ENCODE data around the gene CYB5R4. TPM values are rescaled to one million over a fixed set of nuclear protein-coding genes. Genes with fewer than 3 reads are reported as not detected.
A peak's percentile ranks its signal among the peaks of the same experiment; 100 is the strongest.
"Not testable (repeated sequence)": the region's sequence is repeated elsewhere in the genome, so short reads cannot be mapped to it uniquely, and the experiment has no call there.

Gene CYB5R4
- total RNA-seq, 1 experiment from 2014 or later: 7.8 TPM

DNA sequence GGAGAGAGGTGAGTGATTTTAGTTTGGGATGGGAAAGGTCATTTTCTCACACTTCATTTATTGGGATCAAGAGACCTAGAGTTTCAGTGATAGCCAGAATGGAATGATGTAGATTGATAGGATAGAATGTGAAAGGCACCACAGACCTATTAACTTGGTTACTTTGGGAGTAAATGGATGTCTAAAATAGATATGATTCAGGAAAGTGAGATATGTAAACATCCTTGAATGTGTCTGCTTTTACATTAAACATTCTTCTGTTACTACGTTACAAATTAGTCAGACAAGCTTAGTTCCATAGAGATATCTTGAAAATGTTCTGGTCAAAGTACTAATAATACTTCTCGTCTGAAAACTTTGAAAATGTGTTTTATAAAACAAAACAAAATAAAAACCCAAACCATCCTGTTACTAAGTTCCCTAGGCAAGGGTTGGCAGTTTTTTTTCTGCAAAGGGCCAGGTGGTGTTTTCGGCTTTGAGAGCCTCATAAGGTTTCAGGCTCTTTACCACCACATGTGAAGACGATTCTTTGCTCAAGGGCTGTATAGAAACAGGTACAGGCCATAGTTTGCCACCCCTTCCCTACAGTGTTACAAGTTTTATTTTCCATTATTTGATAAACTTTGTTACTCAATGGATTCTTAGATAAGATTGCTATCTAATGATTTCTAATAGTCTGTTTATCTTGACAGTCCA is 3.4 kb downstream of the CYB5R4 start:
- DNase-seq (ENCODE audit: low spot score): no peak

DNA sequence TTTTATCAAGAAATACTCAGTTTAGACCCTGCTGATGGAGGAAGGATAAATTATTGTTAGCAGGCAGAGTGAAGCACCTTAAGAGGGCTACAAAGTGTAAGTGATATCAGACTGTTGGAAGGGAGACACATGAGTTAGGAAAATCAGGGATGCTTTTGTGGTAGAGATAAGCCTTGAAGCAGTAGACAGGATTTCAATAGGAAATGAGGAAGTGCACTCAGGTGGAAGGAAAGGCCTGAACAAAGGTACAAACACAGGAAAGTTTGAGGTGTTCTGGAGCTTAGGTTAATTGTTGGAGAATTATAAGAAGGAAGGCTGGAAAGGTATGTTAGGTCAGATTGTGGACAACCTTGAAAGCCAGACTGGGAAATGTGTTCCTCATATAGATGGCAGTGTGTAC is 7.6 kb downstream of the CYB5R4 start:
- DNase-seq (ENCODE audit: low spot score): no peak

DNA sequence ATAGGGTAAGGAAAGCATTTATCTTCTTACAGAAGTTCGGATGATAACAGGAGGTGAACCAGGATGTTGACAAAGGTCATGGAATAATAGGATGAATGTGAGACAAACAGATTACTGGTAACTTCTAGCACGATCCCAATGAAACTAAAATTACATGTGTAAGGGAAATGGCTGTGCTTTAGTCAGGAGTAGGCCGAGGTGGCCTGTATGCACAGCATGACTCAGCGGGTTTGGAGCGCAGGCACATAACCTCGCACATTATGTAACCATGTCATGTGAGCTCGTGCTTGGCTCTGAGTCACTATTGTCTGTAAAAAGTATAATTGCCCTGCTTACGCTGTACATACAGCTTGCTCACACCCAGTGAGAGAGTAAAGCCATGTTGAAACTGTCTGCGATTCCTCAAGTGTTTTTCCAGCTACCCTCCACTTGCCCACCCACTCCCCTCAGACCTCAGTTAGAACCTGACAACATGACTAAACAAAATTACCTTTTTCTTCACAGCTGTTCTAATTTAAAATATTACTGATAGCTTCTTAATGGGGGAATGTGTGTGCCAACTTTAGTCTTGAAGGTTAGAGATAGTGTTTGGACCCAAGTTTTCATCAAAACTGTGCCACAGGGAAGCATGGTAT is 8.2 kb downstream of the CYB5R4 start:
- no peak for DNase-seq (ENCODE audit: low spot score)

DNA sequence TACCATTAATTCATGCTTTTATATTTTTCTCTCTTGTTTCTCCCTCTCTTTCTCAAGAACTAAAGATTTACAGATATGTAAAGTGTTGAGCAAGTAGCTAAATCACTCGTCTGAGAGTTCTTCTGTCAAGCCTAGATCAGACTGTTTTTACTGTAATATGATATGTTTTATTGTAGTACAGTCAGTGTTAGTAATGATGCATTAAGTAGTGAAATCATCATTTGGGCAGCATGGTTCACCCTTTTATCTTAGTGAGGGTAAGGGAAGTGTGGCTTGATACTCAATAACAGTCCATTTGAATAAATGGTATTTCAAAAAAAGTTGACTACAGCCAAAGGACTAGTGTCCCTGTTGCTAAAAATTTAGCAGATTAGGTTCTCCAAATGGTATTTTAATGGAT is 9.2 kb downstream of the CYB5R4 start:
- DNase-seq (ENCODE audit: low spot score): no peak

DNA sequence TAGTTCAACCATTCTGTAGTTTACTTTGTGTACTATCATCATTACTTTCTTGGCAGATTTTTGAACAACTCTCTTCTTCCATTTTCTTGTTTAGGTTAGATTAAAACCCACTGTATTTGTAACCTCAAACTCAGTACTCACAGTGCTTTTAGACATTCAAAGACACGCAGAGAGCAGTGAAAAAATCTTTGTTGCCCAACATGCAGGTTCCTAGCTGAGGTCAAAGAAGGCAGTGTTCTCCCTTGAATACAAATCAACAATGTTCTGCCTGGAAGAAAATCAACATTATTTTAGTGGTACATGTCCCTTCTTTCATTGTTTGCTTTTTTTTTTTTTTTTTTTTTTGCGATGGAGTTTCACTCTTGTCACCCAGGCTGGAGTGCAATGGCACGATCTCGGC is 11.2 kb downstream of the CYB5R4 start:
- DNase-seq (ENCODE audit: low spot score): no peak

DNA sequence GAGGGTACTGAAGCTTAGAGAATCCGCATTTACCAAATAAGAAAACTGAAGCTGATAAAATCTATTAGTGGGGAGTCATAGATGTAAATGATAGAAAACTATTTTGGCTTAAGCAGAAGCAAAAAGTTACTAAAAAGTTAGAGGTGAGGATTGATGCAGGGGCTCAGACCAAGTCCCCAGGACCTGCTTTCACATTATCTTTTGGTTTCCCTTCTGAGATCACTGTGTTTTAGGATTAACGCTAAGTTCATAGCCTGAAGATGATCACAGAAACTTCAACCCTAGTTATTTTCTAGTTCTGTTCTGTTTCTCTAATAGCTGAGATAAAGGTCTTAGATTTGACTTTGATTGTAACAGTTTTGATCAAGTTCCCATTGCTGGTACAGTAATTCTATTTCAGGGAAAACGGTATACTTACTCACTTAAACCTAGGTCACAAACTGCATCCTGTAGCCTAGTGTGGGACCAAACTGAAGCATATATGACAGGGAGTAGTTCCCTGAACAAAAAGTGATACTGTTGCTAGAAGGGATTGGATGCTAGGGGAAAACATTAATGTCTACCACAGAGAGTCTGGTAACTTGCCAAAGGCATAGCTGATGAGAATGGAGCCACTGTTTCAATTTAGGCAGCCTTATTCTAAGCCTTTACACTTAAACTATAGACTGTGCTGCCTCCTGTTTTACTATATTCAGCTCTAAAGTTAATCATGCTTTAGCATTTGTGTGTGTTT is 13.1 kb downstream of the CYB5R4 start:
- no peak for DNase-seq (ENCODE audit: low spot score)

DNA sequence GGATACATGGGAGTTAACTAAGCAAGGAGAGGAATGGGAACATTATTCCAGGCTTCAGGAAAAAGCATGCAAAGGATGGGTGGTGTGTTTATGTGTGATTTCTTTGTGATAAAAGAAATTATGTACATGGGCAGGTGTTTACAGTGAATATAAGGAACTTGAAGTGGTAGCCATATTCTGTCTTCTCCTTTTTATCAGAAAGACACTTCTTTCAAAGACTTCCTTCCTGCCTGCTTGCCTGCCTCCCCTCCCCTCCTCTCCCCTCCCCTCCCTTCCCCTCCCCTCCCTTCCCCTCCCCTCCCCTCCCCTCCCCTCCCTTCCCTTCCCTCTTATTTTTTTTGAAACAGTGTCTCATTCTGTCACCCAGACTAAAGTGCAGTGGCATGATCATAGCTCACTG is 14.4 kb downstream of the CYB5R4 start:
- no peak for DNase-seq (ENCODE audit: low spot score)

DNA sequence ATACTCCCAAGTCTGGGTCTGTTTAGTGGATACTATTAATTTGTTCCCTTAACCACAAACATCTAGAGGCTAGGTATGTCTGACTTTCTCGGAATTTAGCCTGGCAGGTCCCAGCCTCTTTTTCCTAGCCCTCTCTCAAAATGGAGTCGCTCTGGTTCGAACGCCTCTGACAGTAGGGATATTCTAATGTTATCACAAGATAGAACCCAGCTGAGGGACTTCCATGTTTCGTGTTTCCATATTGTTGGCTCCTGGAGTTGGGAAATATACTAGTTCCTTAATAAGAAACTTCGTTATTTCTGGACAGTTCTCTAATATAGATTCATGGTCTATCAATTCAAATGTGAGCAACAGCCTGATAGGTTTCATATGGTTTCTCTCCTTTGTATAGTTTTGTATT is 16.4 kb downstream of the CYB5R4 start:
- DNase-seq (ENCODE audit: low spot score): no peak

DNA sequence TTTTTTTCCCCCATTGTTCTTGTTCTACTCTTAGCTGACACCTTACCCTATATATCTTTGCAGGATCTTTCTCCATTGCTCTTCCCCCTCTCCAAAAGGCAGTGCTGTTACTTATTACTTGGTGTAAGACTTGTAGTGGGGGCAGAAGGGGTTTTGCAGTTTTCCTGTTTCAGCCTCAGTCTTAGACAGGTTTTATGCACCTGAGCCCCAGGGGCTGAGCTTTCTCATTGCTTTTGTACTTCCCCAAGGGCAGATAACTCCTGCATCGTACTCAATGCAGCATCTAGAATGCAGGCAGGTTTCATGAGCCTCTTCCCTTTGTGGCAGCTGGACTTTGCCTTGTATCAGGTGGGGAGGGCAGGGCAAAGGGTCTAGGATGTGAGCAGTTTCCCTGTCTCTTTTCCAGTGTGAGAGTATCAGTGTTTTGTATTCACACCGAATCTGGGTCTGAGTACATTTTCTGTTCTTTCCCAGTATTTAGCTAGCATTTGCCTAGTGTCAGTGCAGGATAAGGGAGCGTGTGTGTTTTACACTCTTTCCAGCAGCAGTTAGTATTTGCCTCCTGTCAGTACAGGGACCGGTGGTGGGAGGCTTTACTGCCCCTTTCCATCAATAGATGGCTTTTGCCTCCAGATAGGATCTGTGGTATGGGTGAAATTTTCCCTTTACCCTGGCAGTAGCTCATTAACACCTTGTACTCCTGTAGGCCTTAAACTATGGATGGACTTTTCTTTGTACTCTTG is 19.6 kb downstream of the CYB5R4 start:
- no peak for DNase-seq (ENCODE audit: low spot score)

DNA sequence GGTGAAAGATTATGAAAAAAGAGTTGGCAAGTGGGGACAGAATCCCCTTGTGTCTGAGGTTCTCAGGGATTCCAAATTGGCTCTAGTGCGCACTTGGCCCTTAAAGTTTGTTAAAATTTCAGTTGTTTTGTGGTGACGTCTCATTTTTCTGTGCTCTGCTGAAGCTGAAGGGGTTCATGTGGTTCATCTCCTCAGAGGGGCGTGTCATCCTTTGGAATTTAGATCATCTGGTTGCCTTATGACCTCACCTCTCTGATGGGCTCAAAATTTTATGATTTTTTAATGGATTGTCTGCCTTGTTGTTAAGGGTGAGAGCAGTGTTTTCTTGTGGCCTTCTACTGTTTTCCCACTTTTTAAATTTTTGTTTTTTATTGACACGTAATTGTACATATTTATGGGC is 20.3 kb downstream of the CYB5R4 start:
- no peak for DNase-seq (ENCODE audit: low spot score)

DNA sequence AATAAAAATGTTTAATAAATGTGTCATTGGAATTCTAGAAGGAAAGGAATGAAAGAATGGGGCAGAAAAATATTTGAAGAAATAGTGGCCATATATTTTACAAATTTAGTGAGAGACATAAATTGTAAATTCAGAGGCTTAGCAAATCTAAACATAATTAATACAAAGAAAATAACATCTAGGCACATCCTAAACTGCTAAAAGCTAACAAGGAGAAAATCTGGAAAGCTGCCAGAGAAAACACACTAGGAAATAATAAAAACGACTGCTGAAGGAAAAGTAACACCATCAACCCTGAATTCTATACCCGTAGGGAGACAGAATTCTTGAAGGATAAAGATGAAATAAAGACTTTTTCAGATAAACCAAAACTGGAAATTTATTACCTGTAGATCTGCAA is 23.8 kb downstream of the CYB5R4 start:
- DNase-seq (ENCODE audit: low spot score): no peak

DNA sequence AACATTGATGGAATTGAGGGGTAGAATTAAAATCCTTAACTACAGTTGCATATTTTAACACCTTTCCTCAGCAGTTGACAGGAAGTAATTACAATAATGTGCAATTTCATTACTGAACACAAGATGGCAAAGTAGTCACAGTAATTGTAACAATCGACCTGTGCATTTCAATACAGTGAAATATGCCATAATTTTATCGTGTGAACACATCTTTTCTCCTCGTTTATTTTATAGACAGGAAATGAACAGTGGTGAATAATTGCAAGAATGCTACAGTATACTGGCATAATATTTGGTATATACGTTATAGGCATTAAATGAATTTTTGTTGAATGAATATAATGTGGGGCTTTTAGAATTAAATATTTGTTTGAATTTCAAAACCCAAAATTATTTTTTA is 25.0 kb downstream of the CYB5R4 start:
- DNase-seq (ENCODE audit: low spot score): peak; percentile 82

DNA sequence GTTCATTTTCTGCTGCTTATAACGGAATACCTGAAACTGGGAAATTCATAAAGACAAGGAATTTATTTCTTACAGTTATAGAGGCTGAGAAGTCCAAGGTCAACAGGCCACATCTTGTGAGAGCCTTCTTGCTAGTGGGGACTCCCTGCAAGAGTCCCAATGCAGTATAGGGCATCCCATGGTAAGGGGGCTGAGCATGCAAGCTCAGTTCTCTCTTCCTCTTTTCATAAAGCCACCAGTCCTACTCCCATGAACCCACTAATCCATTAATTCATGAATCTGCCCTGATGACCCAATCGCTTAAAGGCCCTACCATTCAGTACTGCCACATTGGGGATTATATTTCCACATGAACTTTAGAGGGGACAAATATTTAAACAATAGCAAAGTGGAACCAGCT is 26.5 kb downstream of the CYB5R4 start:
- no peak for DNase-seq (ENCODE audit: low spot score)

DNA sequence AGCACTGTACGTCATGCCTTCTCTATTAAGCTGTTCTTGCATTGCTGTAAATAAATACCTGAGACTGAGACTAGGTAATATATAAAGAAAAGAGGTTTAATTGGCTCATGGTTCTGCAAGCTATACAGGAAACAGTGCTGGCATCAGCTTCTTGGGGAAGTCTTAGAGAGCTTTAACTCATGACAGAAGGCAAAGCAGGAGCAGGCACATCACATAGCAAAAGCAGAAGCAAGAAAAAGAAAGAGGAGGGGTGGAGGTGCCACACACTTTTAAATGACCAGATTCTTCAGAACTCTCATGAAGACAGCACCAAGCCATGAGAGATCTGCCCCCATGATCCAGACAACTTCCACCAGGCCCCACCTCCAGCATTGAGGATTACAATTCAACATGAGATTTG is 30.1 kb downstream of the CYB5R4 start:
- DNase-seq (ENCODE audit: low spot score): no peak

DNA sequence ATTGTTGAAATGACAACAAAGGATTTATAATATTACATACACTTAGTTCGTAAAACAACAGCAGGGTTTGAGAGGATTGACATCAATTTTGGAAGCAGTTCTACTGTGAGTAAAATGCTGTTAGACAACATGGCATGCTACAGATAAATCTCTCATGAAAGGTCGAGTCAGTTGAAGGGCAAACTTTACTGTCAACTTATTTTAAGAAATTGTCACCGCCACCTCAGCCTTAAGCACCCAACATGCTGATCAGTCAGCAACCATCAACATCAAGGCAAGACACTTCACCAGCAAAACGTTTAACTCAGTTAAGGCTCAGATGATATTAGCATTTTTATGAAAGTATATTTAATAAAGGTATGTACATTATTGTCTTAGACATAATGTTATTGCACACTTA is 31.0 kb downstream of the CYB5R4 start:
- no peak for DNase-seq (ENCODE audit: low spot score)

DNA sequence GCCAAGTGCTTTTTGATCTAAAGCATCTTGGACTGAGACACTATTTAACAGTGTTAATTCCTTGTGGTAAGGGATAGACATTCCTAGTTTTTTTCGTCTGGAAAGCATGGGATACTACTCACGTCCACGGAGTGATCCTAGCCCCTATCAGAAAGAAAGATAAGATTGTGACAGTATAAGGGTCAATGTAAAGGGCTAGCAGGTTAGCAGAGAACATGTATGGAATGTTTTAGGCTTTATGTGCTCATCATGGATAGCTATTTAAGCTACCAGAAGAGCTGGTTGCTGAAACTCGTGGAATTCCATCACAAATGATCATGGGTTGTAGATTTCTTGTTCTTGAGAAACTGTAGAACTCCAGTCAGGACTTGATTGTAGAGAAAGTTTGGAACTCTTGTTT is 32.1 kb downstream of the CYB5R4 start:
- no peak for DNase-seq (ENCODE audit: low spot score)

DNA sequence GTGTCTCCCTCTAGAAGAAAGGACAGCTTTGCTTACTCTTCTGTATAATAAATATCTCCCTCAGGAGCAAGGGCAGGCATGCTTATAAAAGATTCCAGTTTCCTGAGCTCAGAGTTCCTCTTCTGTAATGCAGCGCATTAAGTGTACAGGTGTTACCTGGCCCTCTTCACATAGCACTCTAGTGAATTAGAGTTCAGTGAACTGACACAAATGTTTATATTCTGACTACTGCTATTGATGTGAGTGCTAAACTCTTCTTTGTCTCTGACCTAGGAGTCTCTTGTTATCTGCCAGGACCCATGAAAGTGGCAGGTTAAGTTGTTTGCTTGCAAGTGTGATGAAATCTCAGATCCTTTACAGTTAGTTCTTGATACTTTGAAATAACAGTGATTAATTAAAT is 33.5 kb downstream of the CYB5R4 start:
- no peak for DNase-seq (ENCODE audit: low spot score)

DNA sequence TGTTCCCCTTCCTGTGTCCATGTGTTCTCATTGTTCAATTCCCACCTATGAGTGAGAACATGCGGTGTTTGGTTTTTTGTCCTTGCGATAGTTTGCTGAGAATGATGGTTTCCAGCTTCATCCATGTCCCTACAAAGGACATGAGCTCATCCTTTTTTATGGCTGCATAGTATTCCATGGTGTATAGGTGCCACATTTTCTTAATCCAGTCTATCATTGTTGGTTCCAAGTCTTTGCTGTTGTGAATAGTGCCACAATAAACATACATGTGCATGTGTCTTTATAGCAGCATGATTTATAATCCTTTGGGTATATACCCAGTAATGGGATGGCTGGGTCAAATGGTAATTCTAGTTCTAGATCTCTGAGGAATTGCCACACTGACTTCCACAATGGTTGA is 37.6 kb downstream of the CYB5R4 start:
- DNase-seq (ENCODE audit: low spot score): not testable (repeated sequence)

DNA sequence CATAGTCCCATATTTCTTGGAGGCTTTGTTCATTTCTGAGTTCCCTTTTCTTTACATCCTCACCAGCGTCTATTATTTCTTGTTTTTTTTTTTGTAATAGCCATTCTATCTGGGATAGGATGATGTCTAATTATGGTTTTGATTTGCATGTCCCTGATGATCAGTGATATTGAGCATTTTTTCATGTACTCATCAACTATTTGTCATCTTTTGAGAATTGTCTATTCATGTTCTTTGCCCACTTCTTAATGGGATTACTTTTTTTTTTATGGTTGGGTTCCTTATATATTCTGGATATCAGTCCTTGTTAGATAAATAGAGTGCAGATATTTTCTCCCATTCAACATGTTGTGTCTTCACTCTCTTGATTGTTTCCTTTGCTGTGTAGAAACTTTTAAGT is 42.1 kb downstream of the CYB5R4 start:
- DNase-seq (ENCODE audit: low spot score): no peak

DNA sequence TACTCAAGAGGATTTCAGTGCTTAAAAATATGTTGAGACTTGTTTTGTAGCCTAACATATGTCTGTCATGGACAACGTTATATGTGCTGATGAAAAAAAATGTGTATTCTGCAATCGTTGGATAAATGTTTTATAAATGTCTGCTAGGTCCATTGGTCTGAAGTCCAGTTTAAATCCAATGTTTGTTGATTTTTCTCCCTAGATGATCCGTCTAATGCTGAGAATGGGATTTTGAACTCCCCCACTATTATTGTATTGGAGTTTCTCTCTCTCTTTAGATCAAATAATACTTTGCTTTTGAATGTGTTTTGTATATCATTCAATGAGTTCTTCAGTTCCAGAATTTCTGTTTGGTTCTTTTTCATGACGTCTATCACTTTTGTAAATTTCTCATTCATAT is 44.9 kb downstream of the CYB5R4 start:
- DNase-seq (ENCODE audit: low spot score): no peak

DNA sequence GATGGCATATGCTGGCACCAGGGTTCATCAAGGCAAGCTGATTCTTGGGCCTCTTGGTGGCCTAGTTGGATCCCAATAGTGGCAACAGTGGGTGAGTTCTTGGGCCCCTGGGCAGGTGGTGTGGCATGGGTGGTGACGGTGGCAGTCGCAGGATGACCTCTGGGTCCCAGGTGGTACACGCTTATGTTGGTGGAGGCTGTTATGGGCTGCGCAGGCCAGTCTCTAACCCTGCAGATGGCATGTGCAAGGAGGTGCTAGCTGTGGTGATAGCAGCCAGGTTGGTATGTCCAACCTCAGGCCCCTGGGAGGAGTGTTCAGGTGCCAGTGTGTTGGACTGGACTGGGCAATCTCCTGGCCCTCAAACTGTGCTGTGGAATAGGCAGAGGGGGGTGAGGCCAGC is 46.2 kb downstream of the CYB5R4 start:
- no peak for DNase-seq (ENCODE audit: low spot score)

DNA sequence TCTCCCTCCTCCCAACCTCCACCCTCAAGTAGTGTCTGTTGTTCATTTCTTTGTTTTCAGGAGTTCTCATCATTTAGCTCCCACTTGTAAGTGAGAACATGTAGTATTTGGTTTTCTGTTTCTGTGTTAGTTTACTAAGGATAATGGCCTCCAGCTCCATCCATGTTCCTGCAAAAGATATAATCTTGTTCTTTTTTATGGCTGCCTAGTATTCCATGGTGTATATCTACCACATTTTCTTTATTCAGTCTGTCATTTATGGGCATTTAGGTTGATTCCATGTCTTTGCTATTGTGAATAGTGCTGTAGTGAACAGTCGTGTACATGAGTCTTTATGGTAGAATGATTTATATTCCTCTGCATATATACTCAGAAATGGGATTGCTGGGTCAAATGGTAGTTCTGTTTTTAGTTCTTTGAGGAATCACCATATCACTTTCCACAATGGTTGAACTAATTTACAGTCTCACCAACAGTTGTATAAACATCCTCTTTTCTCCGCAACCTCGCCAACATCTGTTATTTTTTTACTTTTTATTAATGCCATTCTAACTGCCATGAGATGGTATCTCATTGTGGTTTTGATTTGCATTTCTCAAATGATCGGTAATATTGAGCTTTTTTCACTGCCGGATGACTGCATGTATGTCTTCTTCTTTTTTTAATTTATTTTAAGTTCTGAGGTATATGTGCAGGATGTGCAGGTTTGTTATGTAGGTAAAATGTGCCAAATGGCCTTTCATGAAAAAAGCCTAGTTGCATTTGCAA is 48.3 kb downstream of the CYB5R4 start:
- DNase-seq (ENCODE audit: low spot score): not testable (repeated sequence)
